ENCODE data around the gene SLC38A2. TPM values are rescaled to one million over a fixed set of nuclear protein-coding genes. Genes with fewer than 3 reads are reported as not detected.

SLC38A2 gene
- total RNA-seq, 1 donor from 2014 or later, result 1,114 TPM

DNA sequence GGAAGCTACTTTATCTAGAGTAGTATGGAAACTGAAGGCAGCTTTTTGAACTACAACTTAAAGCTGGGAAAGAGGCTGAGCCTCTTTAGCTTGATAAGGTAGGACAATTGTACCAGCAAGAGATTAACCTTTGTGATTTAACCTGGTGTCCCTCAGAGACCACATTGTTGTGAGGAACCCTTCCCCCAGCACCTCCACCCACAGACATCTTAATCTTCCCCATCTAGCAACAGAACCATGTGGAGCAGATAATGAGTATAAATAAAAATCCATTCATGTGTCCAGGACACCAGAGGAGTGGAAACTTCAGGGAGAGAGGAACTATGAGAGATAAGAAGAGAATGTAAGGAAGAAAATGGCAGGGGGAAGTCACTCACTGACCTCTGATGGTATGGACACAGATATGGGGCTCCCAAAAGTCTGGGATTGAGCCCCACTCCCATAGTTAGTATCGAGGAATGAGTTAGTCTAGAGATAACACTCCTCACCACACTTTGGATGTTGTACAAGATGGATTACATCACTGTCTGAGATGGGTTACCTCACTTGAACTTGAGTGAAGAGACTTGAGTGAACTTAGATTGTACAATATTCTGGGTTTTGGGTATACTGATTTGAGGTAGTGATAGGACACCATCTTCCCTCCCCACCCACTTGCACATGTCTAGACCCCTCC lies 33.9 kb upstream of the SLC38A2 start:
- FAIRE-seq, result no peak

DNA sequence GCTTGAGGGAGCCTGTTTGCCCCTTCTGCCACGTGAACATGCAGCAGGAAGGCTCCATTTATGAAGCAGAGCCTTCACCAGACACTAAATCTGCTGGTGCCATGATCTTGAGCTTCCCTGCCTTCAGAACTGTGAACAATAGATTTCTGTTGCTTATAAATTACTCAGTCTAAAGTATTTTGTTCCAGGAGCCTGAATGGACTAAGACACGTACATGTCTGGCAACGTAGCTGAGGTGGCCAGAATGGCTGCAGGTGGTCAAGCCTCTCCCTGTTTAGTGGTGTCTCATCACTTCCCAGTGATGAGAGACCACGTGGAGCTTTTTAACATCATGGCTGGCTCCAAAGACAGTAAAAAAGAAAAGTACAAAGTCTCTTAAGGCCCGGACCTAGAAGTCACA lies 32.2 kb upstream of the SLC38A2 start:
- H3K36me3 ChIP-seq (ENCODE audit: control insufficient read depth, insufficient read depth, low read length), result no peaks in the 10 kb centered on the region
- FAIRE-seq (no peak), DNase-seq (ENCODE audit: low read depth) (no peak)
- no peak overlapping the region for H3K4me3 ChIP-seq (ENCODE audit: low read depth, low read length)
- TF ChIP-seq, protein P1, sequence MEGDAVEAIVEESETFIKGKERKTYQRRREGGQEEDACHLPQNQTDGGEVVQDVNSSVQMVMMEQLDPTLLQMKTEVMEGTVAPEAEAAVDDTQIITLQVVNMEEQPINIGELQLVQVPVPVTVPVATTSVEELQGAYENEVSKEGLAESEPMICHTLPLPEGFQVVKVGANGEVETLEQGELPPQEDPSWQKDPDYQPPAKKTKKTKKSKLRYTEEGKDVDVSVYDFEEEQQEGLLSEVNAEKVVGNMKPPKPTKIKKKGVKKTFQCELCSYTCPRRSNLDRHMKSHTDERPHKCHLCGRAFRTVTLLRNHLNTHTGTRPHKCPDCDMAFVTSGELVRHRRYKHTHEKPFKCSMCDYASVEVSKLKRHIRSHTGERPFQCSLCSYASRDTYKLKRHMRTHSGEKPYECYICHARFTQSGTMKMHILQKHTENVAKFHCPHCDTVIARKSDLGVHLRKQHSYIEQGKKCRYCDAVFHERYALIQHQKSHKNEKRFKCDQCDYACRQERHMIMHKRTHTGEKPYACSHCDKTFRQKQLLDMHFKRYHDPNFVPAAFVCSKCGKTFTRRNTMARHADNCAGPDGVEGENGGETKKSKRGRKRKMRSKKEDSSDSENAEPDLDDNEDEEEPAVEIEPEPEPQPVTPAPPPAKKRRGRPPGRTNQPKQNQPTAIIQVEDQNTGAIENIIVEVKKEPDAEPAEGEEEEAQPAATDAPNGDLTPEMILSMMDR (IDR thresholded peaks at IDR 0.05; ENCODE audit: insufficient read depth, low read length, severe bottlenecking), result no peak
- H3K27me3 ChIP-seq (ENCODE audit: control insufficient read depth, insufficient read depth, low read length), result no peaks in the 10 kb centered on the region

More for the DNA sequence above, 33.9 kb upstream of the SLC38A2 start:
- H3K4me3 ChIP-seq (ENCODE audit: low read depth, low read length), result no peak overlapping the region
- H3K27me3 ChIP-seq (ENCODE audit: control insufficient read depth, insufficient read depth, low read length), result no peaks in the 10 kb centered on the region
- H3K36me3 ChIP-seq (ENCODE audit: control insufficient read depth, insufficient read depth, low read length), result no peaks in the 10 kb centered on the region
- no peak for DNase-seq (ENCODE audit: low read depth)
- TF ChIP-seq, protein P1 (IDR thresholded peaks at IDR 0.05; ENCODE audit: insufficient read depth, low read length, severe bottlenecking), result no peak

DNA sequence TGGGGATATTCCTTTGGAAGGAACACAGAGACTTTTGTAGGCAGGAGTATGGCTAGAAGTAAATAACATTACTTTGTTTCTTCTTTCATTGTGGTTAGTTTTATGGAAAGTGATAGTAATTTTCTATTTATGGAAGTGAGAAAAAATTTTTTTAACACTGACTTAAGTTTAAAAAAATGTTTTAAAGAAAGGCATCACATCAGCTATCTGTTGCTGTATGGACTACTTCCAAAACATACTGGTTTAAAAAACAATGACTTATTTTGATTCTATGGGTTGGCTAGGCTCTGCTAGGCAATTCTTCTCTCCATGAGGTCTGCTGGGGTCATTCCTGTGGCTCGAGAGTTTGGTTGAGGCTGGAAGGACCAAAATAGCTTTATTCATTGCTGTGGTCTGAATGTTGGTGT lies 31.7 kb upstream of the SLC38A2 start:
- no peak for FAIRE-seq
- Histone ChIP-seq H3K36me3 (ENCODE audit: control insufficient read depth, insufficient read depth, low read length) (no peaks in the 10 kb centered on the region), H3K27me3 (ENCODE audit: control insufficient read depth, insufficient read depth, low read length) (no peaks in the 10 kb centered on the region), H3K4me3 (ENCODE audit: low read depth, low read length) (no peak overlapping the region)
- TF ChIP-seq, protein P1 (IDR thresholded peaks at IDR 0.05; ENCODE audit: insufficient read depth, low read length, severe bottlenecking), result no peak
- no peak for DNase-seq (ENCODE audit: low read depth)

DNA sequence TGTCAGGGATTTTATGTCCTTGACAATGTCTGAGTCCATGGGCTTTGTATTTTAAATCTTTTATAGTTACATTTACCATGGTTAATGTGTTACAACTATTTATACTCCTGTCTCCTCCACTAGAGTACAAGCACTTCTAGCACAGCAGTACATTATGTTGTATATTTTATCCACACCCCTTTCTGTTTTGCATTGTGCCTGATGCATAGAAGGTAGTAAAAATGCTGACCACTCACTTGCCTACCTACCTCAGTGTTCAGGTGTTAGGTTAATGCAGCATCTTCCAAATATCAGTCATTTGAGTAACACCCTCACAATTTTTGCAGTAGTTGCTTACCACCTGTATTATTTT lies 31.1 kb upstream of the SLC38A2 start:
- TF ChIP-seq, protein P1 (IDR thresholded peaks at IDR 0.05; ENCODE audit: insufficient read depth, low read length, severe bottlenecking), result no peak
- H3K36me3 ChIP-seq (ENCODE audit: control insufficient read depth, insufficient read depth, low read length), result no peaks in the 10 kb centered on the region
- FAIRE-seq (no peak), DNase-seq (ENCODE audit: low read depth) (no peak)
- no peaks in the 10 kb centered on the region for H3K27me3 ChIP-seq (ENCODE audit: control insufficient read depth, insufficient read depth, low read length)
- H3K4me3 ChIP-seq (ENCODE audit: low read depth, low read length), result no peak overlapping the region

DNA sequence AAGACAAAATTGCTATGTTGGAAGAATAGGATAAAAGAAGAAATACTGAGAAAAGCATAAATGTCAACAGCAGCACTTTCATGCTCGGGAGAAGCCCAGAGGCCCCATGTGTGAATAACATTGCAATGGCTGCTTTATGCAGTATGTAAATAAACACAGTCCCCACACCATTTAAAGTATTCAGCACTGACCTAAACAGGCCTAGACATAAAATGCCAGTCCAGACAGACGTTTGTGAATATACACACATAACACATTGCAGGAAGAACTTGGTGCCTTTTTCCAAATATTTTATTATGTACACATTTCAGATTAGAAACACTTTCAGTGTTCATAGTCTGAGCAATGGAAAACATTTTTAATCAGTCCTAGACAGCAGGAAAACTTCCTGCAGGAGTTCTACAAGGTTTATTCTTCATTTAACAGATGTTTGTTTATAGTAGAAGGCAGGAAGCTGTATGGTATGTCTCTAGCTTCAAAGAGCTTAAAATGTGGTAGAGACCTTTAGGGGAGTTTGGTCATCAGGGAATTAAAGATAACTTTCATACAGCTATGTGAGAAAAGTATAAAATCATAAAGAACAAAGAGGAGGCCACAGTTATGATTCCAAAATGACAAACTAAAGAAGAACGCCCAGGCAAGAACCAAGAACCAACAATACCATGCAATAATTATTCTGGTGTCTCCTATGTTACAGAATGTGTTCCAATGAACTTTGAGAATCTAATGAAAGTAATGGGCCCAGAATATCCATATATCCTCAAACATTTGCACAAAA lies 30.6 kb upstream of the SLC38A2 start:
- H3K27me3 ChIP-seq (ENCODE audit: control insufficient read depth, insufficient read depth, low read length), result no peaks in the 10 kb centered on the region
- no peak overlapping the region for H3K4me3 ChIP-seq (ENCODE audit: low read depth, low read length)
- TF ChIP-seq, protein P1 (IDR thresholded peaks at IDR 0.05; ENCODE audit: insufficient read depth, low read length, severe bottlenecking), result no peak
- FAIRE-seq (no peak), DNase-seq (ENCODE audit: low read depth) (peak; percentile 58)
- H3K36me3 ChIP-seq (ENCODE audit: control insufficient read depth, insufficient read depth, low read length), result no peaks in the 10 kb centered on the region

All from bronchial epithelial cell (primary cell).